GM19438 (cell line): ENCODE measurements around the gene TRERF1.
"Not testable (repeated sequence)": the region's sequence is repeated elsewhere in the genome, so short reads cannot be mapped to it uniquely, and the experiment has no call there.

Source experiments
- ATAC-seq: cut with Tn5 transposase; IDR thresholded peaks from one replicate; pipeline ENCODE4 v1.9.1; 2021; ENCODE audit warnings: low read depth; ENCODE audit not compliant: unreplicated experiment

The TRERF1 gene

DNA sequence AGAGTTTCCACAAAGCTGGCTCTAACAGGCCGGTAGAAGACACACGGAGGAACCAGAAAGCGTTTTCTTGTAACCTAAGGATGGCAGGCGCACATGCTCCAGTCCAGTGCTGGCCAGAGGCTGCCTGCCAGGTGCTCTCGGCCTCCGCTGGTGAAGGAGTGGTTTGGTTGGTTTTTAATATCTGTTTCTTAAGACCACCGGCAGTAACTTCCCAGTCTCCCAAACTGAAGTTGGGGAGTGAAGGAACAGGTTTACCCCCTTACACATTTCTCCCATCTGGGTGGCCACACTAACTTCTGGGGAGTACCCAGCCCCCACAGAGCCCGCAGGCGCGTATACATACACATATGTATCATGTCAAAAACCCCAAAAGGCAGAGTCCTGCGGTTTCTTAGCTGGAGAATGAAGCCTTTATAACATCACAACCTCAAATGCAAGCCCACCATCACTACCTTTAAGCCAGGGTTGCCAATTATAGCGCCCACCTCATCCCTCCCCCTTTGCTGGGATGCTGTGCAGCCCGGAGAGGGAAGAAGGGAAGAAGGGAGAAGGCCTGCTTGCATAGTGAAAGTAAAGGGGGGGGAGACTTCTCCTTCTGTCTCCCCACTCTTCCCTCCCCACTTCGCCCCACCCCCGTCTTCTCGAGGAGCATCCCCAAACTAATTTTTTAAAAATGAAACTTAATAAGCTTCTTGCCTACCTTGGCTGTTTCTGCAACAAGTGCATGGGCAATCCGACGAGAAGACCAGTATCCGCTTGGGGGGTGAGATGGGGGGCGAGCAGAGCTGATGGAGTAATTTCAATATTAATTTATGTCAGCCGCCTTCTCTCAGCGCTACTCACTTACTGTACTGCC lies 1.0 kb downstream of the TRERF1 start:
- no peak for ATAC-seq

DNA sequence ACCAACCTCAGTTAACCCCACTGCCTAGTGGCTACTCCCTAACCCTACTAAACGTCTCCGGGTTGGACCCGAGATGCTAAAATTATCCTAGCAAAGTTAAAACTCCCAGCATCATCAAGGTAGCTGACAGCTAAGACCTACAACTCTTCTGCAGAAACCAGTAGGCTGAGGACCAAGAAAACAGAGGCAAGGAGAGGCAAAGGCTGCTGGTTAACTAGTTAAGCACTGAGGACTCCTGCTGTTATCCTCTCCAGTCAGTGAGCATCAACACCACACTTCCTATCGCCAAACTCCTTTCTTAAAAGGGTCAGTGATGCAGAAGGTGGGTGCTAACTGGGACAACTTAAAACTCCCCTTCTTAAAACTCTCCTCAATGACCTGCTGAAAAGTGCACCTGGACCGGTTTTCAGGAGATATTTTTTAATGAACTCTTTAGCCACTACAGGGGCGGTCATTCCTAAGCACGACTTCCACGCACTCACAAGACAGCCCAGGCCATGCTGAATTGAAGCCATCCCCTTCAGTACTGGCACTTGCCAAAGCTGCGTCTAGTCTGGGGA lies 1.7 kb downstream of the TRERF1 start:
- ATAC-seq = no peak

DNA sequence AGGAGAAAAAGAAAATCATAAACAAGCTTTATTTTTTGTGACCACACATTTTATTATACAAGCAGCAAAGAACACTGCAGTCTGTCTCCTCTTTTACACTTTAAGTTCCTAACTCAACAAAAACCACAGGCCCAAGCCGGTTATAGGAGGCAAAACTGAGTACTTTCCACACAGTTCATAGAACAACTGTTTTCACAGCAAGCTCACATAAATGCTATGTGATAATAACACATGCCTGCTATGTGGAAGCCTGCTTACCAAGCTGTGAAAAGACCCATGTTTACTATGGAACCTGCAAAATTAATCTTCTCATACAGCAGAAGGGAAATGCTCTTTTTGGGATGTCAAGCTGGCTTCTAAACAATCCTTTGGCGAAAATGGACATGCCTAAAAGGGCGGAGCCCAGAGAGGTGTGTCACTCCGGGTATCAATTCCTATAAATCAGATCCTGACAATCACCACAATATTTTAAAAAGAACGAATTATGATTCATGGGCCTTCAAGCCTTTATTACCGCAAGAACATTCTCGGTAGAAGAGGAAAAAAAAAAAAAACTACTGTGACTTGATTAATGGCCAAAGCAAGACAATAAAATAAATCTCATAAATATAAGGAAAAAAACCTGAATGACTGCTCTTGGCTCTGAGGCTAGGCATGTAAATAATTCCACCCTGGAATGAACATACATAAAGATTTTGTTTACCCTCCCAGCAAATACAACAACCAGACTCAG lies 2.6 kb downstream of the TRERF1 start:
- no peak for ATAC-seq

DNA sequence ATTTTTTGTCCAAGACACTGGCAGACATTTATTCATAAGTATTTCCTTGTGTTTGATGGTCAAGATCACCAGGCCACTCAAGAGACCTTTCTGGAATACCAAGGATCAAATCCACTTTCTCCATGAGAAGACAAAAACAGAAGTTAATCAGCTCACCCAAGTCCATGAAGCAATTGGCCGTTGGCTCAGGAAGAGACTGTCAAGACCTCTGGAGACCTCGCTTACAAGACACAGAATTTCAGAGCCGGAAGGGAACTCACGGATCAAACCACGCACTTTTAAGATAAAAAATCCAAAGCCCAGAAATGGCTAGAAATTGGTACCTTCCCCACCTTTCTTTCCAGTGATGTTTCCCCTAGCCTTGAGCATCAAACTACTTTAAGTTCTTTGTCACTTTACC lies 3.3 kb downstream of the TRERF1 start:
- no peak for ATAC-seq

DNA sequence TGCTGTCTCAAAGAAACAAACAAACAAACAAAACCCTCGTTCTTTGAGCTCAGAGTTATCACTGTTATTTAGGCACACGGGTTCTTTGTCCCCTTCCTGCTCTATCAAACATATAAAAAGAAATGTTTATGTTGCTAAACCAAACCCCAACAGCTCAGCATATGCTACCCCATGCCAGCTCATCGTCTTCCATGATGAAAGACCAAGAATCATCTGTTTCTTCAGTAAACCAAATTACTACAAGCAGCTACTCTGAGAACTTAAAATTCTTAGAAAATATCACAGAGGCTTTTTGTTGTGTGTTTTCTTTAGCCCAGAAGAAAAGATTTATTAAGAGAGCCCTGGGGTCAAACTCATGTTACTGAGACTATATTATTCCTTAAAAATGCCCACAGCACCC lies 4.7 kb downstream of the TRERF1 start:
- no peak for ATAC-seq

DNA sequence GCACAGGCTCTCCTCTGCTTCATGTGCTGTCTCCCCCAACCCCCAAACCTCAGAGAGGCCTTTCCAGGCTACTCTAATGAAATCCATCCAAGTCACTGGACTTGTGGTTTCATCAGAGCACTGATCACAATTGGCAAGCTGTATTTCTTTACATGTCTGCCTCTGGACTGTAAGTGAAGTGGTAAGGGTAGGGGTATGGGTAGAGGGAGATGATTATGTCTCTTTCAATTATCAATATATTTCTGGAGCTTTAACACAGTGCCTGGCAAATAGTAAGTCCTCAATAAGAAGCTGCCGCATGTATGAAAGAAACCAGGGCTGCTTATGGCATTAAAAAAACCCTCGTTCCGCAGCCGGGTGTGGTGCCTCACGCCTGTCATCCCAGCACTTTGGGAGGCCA lies 5.4 kb downstream of the TRERF1 start:
- no peak for ATAC-seq

DNA sequence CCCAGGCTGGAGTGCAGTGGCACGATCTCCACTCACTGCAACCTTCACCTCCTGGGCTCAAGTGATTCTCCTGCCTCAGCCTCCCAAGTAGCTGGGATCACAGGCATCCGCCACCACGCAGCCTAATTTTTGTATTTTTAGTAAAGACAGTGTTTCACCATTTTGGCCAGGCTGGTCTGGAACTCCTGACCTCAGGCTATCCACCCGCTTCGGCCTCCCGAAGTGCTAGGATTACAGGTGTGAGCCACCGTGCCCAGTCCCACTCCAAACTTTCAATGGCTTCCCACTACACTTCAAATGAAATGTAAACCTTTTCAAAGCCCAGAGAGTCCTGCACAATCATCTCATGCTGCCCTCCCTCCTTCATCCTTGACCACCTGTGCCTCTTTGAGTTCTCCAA lies 5.8 kb downstream of the TRERF1 start:
- ATAC-seq = not testable (repeated sequence)

DNA sequence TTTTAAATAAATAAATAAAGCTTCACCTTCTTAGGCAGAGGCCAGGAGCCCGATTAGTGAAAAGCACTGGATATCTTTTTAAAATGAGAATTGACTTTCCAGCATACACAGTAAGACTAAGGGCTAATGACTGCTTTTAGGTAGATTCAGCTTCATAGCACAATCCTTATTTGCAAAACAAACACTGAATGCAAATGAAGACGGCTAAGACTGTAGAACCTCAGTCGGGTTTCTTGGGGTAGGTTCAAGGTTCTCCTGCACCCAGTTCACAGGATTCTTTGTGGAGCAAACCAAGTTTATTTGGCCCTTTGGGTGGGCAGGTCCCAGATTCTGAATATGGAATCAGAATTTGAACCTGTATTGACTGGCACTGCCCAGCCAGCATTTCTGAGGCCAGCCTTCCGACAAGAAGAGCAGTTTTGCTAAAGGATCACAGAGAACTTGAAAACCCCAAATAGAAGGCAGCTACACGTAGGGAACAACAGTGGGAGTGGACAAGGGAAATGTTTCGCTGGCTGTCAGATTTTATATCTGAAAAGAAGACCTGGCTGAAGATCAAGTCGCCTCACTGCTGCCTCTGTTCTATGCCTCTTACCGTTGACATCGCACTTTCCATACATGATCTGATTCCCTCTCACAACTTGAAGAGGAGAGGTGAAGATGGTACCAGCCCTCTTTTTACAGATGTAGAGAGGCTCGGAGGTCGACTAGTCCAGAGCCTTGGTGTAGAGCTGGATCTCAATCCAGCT lies 8.2 kb downstream of the TRERF1 start:
- no peak for ATAC-seq

DNA sequence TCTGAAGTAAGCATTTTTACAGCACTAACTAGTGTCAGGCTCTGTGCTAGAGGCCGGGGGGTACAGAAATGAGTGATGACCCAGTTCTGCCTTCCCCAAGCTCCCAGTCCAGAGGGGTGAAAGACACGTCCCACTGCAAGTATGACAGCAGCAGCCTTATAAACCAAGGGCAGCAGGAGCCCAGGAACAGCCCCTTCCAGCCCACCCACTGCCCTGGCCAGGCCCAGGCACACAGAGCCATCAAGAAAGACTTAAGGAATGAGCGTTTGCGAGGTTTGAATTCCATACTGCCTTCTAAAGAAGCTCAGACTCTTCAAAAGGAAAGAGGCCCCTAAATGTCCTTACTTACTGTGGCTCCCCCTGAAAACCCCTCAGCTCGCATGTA lies 10.0 kb downstream of the TRERF1 start:
- no peak for ATAC-seq

DNA sequence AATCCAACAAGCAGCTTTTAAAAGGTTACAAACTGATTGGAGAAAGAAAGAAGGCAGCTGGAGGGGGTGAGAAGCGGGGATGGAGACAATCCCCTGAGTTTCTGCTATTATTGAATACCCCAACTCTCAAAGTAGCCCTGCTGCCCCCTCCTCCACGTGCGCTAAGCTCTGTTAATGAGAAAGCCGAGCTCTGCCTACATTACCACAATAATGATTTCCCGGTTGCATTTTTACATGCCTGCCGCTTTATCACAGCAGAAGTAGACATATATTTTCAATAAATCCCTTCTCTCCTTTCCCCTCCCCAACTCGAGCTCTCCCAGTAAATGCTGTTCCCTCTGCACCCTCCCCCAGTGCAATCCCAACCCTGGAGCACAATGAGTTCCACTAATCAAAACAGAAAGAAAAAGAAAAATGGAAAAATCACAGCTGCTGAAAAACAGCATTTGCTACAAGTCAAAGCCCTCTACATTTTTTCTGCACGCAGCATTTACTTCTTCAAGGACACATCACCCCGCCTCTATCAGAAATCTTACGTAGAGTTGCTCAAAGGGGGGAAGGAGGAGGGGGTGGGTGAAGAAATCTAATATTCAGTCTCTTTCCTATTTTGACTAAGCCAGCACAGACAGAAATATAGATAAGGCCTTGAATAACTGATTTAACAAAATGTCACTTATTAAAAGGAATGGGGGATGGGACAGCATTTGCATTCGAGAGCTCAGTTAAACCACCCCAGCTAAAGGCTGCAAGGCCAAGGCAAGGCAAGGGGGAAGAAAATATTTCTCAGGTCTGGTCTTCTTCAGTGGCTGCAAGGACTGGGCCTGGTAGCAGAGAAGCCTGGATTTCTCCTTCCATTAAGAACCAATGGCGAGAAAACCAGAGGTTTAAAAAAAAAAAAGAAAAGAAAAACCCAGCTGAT lies 10.7 kb downstream of the TRERF1 start:
- no peak for ATAC-seq

DNA sequence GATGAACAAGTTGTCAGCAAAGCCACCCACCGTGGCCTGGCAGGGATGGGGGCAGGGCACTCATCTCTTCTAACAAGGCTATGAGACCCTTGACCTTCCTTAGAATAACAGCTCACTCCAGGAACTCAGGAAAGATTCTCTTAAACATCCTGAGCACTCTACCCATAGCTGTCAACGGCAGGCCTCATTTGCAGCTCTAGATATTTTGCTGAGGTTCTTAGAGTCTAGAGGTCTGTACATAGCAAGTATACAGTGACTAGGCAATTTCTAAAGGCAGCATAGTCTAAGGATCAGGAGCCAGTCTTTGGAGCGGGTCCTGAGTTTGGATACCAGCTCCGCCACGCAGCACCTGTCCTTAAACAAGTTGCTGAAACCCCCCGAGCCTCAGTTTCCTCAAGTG lies 11.7 kb downstream of the TRERF1 start:
- ATAC-seq = no peak

DNA sequence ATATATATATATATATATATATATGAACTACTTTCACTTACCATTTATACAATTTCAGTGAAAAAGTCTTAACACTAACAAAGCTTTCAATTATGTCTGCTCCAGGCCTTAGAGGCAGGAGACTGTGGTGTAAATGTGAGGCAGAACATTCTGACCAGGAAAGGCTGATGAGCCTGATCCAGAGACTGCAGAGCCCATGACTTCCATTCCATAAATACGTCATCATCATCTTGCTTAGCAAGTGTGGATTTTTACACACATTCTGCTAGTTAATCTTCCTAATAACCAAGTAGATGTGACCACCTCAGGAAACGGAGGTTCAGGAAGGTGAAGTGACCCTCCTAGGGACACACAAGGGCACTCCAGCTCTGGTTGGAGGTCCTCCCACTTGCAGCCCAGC lies 14.9 kb downstream of the TRERF1 start:
- ATAC-seq = no peak

DNA sequence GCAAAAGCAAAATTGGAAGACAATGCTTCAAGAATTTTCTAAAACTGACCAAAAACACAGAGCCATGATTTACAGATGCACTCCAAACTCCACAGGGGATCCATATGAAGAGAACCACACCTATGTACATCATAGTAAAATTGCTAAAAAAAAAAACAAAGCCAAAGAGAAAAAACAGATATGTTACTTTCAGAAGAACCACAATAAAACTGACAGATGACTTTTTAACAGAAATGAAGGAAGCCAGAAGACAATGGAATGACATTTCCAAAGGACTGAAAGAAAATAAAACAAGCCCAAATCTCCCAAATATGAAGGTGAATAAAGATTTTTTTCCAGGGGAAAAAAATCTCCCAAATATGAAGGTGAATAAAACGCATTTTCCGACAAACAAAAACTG lies 17.5 kb downstream of the TRERF1 start:
- ATAC-seq = no peak

DNA sequence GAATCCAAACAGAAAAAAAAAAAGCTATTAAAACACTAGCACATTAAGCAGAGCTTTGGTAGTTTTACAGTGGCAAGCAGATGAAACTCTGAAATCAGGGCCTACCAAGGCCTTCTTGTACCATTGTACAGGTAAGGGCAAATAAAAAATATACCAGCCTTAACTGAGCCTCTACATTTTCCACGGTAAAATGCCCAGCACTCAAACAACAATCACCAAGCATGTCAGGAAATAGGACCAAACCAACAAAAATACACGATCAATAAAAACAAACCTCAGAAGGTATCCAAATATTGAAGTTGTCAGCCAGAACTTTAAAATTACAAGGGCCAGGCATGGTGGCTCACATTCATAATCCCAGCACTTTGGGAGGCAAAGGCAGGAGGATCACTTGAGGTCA lies 18.3 kb downstream of the TRERF1 start:
- no peak for ATAC-seq

DNA sequence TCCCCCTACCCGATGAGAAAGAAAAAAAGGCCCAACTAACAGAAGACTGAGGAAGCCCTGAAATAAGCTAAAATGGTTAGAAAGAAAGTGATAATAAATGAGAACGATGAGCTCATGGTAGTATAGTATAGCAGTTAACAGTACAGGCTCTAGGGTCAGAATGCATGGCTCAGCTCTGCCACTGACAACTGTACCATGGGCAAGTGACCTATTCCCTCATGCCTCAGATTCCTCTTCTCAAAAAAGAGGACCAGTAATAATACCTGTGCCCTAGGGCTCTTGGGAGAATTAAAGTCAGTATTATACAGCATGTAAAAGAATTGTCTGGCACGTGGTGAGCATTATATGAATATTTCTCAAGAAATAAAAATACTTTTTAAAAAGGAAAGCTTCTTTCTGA lies 19.8 kb downstream of the TRERF1 start:
- ATAC-seq = no peak

DNA sequence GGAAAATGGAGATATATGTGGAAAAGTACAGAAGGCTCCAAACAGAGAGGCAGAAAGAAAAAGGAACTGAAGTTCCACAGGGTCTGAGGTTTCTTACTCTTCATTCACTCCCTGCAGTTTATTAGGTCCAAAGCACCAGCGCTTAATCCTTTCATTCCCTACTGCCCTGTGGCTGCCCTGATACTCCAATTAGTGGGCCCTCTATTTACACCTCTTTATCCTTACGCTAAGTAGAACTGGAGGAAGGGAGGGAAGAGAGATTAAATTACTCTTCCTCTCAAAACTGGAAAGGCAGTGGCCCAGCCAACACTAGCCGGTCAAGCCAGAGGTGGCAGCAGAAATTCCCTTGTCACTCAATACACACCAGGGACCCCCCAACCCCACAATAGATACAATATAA lies 20.4 kb downstream of the TRERF1 start:
- ATAC-seq = no peak

DNA sequence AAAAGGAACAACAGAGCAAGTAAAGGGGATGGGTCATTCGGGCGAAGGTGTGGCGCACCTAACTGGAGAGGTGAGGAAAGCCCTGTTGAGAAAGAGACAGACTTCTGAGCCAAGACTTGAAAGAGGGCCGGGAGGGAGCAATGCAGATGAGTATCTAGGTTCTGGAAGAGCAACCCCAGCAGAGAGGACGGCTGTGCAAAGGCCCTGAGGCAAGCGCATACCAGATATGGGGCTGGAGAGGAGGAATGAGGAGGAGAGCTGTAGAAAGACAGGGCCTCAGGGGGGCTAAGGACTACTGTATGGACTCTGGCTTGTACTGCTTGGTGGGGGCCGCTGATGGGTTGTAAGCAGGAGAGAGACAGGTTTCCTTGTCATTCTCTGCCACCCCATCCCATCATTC lies 21.9 kb downstream of the TRERF1 start:
- ATAC-seq = no peak

DNA sequence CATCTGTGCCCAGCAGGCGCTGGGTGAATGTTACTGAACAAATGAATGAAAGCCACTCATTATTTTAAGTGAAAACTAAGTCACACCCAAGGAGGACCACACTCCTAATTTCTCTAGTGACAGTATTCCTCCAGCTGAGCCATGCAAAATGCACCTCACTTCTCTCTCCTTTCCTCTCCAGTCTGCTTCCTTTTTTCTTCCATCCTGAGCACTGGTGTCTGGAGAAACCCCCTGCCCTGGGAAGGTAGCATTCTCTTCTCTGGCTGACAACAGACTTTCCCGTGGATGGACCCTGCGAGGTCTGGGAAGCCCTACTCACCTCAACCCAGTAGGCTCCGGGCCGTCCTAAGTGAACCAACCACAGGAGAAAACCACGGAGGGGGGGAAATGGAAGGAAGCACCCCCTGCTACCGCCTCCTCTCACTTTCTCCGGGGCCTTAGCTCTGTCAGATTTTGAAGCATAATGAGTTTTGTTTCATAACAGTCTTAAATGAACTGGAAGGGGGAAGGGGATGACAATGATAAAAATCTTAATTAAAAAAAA lies 22.6 kb downstream of the TRERF1 start:
- no peak for ATAC-seq

DNA sequence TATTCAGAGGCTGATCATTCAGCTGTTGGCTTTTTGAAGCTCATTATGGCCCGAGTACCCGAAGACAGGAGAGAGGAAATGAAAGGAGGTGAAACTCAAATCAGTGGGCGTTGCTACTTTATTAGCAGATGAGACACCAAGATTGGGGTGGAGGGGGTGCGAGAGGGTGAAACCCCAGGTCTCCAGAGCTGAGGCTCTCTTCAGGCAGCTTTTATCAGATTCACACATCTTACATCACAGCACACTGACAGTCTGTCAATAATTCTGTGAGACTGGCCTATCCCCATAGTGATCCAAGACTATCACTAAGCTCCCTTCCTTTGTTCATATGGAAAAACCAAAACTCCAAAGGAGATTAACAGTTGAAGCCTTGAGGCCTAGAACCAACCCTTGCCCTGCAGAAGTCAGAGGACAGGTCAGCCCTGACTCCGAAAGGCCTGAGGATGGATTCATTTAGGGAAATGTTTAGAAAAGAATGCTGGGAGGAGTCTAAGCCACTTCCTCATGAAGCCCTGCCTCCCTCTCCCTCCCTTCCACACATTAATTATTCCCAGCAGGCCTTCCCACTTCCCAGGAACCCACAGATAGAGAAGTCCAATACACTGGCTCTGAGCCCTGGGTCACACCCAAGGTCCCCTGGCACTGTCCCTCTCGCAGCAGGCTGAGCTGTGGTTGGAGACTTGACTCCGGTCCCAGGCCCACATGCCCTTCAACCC lies 23.2 kb downstream of the TRERF1 start:
- no peak for ATAC-seq
